HL-60/S4 treated with phorbol 12-myristate 13-acetate at 8.2 ng/mL for 4 days and 3 days (cell line): Measurements from ENCODE around the gene PAX8.

Source experiments
- in situ Hi-C: fragments of 300-500 bp; cut with MboI; formaldehyde crosslinking; loops from 2 replicates; pipeline ENCODE4 v1.15.0; 2022; ENCODE audit warnings: low sequenced_read_pairs

Gene PAX8

DNA sequence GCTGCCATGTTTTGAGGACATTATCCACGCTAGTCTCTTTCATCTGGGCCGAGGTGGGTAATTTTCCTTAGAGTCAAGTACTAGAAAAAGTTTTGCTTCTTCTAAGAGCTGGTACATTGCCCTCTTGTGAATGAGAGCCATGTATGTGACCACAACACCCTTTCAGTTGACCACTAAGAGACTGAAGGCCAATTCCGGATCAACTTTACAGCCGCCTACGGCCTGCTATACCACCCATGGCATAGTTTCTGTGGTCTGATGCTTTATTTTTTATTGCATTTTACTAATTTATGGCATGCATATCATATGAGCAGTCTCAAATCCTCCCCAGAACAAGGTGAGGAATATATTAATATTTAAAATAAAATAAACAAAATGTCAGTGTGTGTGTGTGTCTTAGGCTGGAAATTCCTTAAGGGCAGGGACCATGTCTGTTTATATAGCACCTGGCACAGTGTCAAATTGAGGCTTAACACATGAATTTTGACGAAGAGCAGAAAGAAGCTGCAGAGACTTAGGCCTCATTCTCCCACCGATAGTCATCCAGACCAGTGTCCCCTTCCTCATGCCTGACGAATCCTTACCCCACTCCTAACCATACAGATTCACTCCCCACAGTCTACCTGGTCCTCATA is 69.6 kb downstream of the PAX8 start:
- in situ Hi-C loops = no loop called here

GRCh38 chr2:113208396-113208795 is 70.3 kb downstream of the PAX8 start:
- in situ Hi-C loops = no loop called here

DNA sequence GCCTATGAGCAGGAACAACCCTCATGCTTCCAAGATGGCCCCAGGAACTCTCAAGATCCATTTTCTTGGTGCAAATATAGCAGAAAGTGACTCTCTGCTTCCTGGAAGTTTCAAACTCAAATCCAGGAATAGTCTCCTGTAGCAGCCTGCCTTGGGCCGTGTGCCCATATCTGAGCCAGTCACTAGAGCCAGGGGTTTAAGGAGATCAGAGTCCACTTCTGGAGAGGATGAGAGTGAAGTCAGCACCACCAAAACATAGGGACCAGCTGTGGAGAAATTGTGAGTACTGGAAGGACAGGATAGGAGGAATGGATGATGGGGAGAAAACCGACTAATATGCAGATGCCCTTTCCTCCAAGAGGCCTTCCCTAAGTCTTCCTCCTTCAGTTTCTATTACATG is 71.7 kb downstream of the PAX8 start:
- in situ Hi-C loops = no loop called here

DNA sequence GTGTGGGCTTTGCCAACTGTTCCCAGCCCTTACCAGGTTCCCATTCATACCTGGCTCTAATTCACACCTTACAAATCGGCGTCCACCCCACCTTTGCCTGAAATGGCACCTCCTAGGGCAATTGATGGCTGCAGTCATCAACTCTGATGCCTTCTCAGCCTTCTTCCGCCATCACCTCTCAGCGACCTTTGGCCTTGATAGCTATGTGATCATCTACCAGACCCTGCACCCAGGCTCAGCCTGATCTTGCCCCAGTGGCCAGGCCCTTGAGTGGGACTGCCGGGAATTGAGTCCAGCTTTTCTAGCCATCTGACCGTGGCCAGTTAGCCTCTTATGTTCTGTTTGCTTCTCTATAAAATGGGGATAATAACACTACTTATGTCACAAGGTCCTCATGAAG is 72.5 kb downstream of the PAX8 start:
- in situ Hi-C loops = no loop called here

DNA sequence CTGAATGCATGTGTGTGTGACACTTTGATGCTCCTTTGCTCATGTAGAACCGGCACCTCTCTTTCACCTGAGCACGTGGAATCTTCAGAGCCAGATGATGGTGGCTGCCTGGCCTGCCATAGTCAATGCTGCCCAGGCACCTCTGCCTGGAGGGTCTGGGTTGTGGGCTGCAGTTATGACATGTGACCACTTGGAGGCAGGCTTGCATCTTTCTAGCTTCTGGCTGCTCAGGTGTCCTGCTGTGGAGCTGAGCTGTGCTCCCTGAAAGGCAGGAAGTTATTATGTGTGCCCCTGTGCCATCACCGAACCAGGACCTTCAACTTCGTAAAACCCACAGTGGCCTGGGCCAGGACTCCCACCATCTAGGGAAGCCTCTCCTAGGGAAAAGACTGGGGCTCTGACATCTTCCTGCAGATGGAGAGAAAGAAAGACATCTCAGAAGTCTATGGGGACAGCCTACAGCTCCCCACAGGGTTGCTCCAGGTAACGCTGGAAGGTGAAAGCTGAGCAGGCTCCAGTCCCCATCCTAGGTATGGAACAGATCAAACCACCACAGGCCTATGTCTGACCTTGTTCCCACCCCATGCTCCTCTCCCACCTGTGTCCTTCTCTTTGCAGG is 74.7 kb downstream of the PAX8 start:
- in situ Hi-C loops = no loop called here

DNA sequence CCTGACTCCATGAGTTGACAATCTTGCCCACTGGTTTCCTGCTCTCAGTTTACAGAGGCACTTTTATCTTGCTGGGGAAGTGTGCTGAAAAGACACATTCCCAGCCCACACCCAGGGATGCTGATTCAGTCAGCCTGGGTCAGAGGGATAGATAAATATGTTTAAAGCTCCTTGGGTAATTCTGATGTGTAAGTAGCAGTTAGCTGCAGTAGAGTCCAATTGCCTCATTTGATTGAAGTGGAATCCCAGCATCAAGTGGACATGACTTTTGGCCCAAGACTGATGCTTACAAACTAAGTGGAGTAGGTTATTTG is 75.5 kb downstream of the PAX8 start:
- in situ Hi-C loops = no loop called here

DNA sequence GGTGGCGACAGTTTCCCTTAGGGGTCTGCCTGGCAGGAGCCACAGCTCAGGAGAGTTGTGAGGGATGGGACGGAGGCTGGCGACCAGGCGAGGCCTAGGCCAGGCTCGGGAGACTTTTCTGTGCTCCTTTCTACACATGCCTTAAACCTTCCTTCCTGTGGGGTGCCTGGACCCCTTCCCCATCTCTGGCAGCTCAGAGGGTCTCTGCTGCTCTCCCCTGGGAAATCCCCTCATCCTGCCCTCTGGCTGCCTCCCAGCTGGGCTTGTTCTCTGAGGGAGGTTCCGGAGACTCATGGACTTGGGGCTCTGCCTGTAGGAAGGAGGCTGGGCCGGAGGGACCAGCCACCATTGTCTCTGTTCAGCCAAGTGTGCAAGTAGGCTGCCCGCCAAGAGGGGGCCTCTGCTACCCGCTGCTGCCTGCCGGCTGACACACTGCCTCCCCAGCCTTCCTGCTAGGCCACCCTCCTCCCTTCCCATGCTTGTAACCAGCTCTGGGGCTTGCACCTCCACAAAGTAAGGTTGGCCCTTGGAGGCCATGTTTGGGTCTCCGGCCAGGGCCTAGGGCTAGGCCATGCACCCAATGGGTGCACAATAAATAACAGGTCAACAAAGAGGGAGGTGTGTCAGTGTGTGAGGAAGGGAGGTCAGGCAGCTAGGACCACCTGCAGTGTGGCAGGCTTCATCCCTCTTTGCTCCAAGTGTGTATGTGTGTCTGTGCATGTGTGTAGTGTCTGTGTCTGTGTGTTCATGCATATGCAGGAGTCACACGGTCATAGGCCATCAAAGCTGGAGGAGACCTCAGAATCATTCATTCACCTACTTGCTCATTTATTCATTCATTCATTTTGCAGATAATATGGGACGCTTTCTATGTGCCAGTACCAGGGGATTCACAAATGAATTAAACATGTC is 76.2 kb downstream of the PAX8 start:
- in situ Hi-C loops = no loop called here

- in situ Hi-C loops = no loop called here
These were observed 77.0 kb downstream of the PAX8 start for GRCh38 chr2:113201496-113202304.

DNA sequence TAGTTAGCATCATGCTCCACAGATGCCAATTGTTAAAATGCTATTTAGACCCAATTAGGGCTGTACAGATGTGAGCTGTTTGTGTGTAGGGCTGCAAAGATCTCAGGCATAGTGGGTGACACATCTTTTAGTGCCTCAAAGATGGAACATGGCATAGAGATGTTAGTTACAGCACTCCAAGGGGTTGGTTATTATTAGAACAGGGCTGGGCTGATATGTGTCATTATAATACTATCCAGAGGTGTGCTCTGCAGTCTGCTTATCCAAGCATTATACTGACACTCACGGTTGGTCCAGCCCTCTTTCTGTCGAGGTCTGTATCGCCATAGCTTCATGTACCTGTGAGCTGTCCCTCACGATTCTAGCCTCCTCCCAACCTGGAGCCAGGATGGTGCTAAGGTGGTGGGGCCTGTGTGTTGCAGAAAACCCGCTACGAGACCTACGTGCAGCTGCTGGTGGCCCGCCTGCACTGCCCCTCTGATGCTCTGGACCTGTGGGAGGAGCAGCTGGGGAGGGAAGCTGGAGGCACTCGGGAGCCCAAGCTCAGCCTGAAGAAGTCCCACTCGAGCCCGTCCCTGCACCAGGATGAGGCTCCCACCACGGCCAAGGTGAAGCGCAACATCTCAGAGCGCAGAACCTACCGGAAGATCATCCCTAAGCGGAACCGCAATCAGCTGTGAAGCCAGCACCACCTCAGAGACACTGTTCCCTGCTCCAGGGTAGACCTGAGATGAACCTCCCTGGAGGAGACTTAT is 77.8 kb downstream of the PAX8 start:
- in situ Hi-C loops = no loop called here

DNA sequence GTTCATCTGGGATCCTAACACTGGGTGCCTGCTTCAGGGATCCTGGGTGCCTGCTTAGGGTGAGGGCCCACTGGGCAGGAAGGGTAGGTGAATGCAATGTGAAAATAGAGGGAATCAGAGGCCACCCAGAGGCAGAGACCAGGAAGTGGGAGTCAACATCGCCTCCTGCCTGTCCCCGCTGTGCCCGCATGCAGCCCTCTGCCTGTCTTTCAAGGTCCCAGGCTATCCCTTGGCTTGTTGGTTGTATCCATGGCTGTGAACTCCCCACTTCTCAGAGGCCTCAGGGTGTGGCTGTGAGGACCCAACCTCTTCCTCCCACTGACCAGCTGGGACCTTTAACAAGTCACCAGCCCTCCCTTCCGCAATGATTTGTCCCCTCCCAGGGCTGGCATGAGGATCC is 78.5 kb downstream of the PAX8 start:
- in situ Hi-C loops = no loop called here

- in situ Hi-C loops = no loop called here
These were observed 79.7 kb downstream of the PAX8 start for GRCh38 chr2:113198790-113199612.

DNA sequence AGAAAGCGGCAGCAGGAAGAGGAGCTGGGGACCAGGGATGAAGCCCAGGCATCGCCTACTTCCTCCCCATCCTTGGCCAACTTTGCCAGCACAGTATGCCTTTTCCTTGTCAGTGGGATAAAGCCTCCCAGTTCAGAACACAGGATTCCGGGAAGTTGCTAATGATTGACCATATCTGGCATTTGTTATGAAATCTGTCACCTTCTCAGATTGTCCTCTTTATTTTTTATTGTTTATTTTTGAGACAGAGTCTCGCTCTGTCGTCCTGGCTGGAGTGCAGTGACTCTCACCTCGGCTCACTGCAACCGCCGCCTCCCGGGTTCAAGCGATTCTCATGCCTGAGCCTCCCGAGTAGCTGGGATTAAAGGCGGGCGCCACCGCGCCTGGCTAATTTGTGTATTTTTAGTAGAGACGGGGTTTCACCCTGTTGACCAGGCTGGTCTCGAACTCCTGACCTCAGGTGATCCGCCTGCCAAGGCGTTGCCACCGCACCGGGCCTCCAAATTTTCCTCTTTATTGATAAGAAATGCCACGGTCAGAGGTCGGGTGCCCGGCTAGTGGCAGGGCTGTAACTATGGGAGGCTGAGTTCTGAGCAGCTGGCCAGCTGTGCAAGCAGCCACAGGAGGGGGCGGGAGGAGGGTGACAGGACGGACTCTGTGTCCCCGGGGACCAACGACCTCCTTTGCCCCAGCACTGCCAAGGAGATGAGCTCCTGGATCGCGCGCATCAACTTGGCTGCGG is 80.5 kb downstream of the PAX8 start:
- in situ Hi-C loops = no loop called here

DNA sequence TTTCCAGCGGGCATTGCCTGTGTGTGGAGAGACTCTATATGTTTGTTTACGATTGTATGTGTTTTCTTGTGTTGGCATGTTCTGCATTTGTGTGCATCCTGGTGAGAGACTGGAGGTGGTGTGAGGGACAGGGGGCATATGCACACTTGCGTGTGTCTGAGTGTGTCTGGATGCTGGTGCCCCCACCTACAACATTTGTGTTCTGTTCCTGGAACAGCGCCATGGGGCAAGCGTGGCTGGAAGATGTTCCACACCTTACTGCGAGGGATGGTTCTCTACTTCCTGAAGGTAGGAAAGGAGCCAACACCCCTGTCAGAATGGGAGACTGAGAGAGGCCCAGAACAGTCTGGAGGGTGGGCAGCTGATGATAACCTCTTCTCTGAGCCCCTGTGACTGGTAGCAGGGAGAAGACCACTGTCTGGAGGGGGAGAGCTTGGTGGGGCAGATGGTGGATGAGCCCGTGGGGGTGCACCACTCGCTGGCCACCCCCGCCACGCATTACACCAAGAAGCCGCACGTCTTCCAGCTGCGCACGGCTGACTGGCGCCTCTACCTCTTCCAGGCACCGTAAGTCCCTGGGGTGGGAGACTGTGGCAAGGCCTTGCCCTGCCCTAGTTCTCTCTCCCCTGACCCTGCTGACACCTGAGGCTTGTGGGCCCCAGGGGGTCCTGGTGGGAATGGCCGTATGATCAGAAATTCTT is 81.2 kb downstream of the PAX8 start:
- in situ Hi-C loops = no loop called here

DNA sequence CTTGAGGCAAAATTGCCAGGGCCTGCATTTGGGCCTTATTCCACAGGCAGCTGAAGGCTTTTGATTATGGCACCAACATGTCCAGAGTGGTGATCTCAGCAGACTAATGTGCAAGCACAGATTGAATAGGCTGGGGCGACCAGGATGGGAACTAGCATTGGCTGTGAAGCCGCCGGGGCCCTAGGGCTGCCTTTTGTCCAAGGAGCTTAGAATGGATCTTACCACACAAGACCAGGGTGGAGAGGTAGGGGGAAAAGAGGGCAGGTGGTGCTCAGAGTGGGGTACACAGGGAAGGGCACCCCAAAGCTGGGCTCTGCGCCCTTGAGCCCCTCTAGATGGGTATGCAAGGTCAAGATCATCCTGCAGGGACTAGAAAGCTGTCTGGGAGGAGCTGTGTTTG is 81.9 kb downstream of the PAX8 start:
- in situ Hi-C loops = no loop called here

DNA sequence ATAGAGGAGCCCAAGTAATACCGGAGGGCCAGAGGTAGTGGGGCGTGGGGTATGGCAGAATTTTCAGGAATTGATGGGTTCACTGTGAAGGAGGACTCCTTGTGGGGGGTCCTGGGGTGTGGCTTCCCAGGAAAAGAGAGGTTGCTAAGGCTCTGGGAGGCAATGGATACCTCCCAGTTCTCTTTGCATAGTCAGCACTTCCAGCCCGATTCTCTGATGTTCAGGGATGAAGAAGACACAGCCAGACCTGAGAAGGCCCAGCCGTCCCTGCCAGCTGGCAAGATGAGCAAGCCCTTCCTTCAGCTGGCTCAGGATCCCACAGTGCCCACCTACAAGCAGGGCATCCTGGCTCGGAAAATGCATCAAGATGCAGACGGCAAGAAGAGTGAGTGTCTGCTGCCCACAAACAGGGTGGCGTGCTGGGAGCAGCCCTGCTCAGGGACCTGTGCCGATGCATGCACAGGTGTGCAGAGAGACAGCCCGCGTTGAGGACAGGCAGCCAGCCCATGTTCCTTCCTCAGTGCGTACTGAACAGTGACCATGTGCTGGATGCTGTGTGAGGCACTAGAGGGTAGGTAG is 82.7 kb downstream of the PAX8 start:
- in situ Hi-C loops = no loop called here

- in situ Hi-C loops = no loop called here
These were observed 86.1 kb downstream of the PAX8 start for GRCh38 chr2:113192459-113193100.

DNA sequence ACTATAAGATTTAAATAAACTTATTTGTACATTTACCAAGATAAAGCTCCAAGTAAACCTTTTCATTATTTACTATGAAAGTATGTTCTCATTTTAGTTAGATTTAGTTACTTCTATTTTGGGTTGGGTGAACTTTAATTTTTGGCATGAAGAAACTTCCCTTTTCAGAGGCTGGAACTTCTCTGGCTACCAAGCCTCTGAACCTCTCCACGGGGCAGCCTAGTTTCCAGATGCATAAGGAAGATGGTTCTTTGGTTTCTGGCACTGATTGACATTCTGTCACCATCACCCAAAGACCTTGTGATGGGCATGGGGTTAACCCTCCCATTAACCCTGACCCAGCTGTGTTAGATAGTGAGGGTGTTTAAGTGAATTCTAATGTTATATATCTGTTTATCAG is 87.8 kb downstream of the PAX8 start:
- in situ Hi-C loops = no loop called here

GRCh38 chr2:113187771-113188170 is 91.0 kb downstream of the PAX8 start:
- in situ Hi-C loops = no loop called here
